GM18873 (cell line): ENCODE measurements around the gene MYO7B.

ENCODE experiments used
- ATAC-seq: cut with Tn5 transposase; IDR thresholded peaks from one replicate; pipeline ENCODE4 v1.9.1; 2021; ENCODE audit warnings: mild to moderate bottlenecking, moderate library complexity, moderate number of reproducible peaks; ENCODE audit not compliant: unreplicated experiment, low FRiP score

MYO7B gene

GRCh38 chr2:127621981-127622431 is 86.5 kb downstream of the MYO7B start:
- no peak for ATAC-seq

GRCh38 chr2:127622561-127623387 is 87.3 kb downstream of the MYO7B start:
- no peak for ATAC-seq

GRCh38 chr2:127623388-127624319 is 88.2 kb downstream of the MYO7B start:
- ATAC-seq, result no peak

GRCh38 chr2:127624320-127624755 is 88.9 kb downstream of the MYO7B start:
- ATAC-seq, result no peak

- ATAC-seq, result no peak
These were observed 89.5 kb downstream of the MYO7B start for GRCh38 chr2:127624756-127625571.

- no peak for ATAC-seq
These were observed 90.1 kb downstream of the MYO7B start for GRCh38 chr2:127625572-127625951.

GRCh38 chr2:127626175-127626574 is 90.7 kb downstream of the MYO7B start:
- ATAC-seq, result no peak

- ATAC-seq, result no peak
These were observed 91.6 kb downstream of the MYO7B start for GRCh38 chr2:127626917-127627739.

- no peak for ATAC-seq
These were observed 92.5 kb downstream of the MYO7B start for GRCh38 chr2:127627740-127628571.

- no peak for ATAC-seq
These were observed 93.5 kb downstream of the MYO7B start for GRCh38 chr2:127628767-127629614.

GRCh38 chr2:127629637-127630036 is 94.2 kb downstream of the MYO7B start:
- no peak for ATAC-seq

GRCh38 chr2:127630096-127630863 is 94.8 kb downstream of the MYO7B start:
- ATAC-seq, result no peak

GRCh38 chr2:127630864-127631540 is 95.5 kb downstream of the MYO7B start:
- no peak for ATAC-seq

- no peak for ATAC-seq
These were observed 96.1 kb downstream of the MYO7B start for GRCh38 chr2:127631541-127631996.

- ATAC-seq, result no peak
These were observed 96.6 kb downstream of the MYO7B start for GRCh38 chr2:127631997-127632581.
